HepG2 (cell line): Measurements from ENCODE around the gene COL26A1. TPM values are rescaled to one million over a fixed set of nuclear protein-coding genes. Genes with fewer than 3 reads are reported as not detected.
A peak's percentile ranks its signal among the peaks of the same experiment; 100 is the strongest.

Source experiments
- BCL6 ChIP-seq: IDR thresholded peaks from 2 replicates; pipeline ENCODE4 v1.6.1; 2016; ENCODE audit warnings: missing genetic modification reagents, missing compliant biosample characterization
- GABPA ChIP-seq, 2 experiments: IDR thresholded peaks; 2 replicates each; pipeline ENCODE4 v1.6.1; 2011 to 2016; ENCODE audit warnings: low read depth in 2 of 2, low read length in 1 of 2, missing biosample characterization in 1 of 2, missing genetic modification characterization in 1 of 2
- GABPB1 ChIP-seq: IDR thresholded peaks from 2 replicates; pipeline ENCODE4 v1.6.1; 2016; ENCODE audit warnings: mild to moderate bottlenecking, missing genetic modification reagents, moderate library complexity, missing compliant biosample characterization
- KLF13 ChIP-seq: sonication (generic); formaldehyde crosslinking; IDR thresholded peaks from 2 replicates; pipeline ENCODE4 v1.4.0; 2020; ENCODE audit warnings: mild to moderate bottlenecking, missing genetic modification reagents
- LCORL ChIP-seq, 2 experiments: fragments of 450-650 bp in 1 of 2; sonication (generic) in 1 of 2; formaldehyde crosslinking in 1 of 2; IDR thresholded peaks; 2 replicates each; pipeline versions ENCODE4 v1.5.0 to v1.6.1; 2017 to 2020; ENCODE audit warnings: antibody characterized with exemption in 1 of 2, missing genetic modification reagents in 1 of 2
- MEIS1 ChIP-seq: sonication (generic); formaldehyde crosslinking; IDR thresholded peaks from 2 replicates; pipeline ENCODE4 v1.9.0; 2021; ENCODE audit warnings: mild to moderate bottlenecking, missing genetic modification reagents, moderate library complexity, borderline replicate concordance
- MLLT10 ChIP-seq: sonication (generic); formaldehyde crosslinking; IDR thresholded peaks from 2 replicates; pipeline ENCODE4 v1.4.0; 2020; ENCODE audit warnings: missing genetic modification reagents
- PCBP2 ChIP-seq: fragments of 200-400 bp; formaldehyde crosslinking; optimal IDR thresholded peaks from 2 replicates; pipeline ENCODE3; 2018; ENCODE audit warnings: low read length, low read depth; ENCODE audit not compliant: poor library complexity, severe bottlenecking
- TCF7L2 ChIP-seq: IDR thresholded peaks from 2 replicates; pipeline ENCODE4 v1.6.1; 2011; ENCODE audit warnings: mild to moderate bottlenecking, low read depth, low read length, moderate library complexity
- ZFP37 ChIP-seq: sonication (generic); formaldehyde crosslinking; IDR thresholded peaks from 2 replicates; pipeline ENCODE4 v1.4.0; 2020; ENCODE audit warnings: missing genetic modification reagents, borderline replicate concordance
- ZNF207 ChIP-seq: fragments of 450-650 bp; IDR thresholded peaks from 2 replicates; pipeline ENCODE4 v1.6.1; 2016; ENCODE audit warnings: antibody characterized with exemption, borderline replicate concordance
- ZNF292 ChIP-seq: sonication (generic); formaldehyde crosslinking; IDR thresholded peaks from 2 replicates; pipeline ENCODE4 v1.8.1; 2022; ENCODE audit warnings: mild to moderate bottlenecking, low read depth, missing genetic modification reagents, borderline replicate concordance
- ZNF382 ChIP-seq: sonication (generic); formaldehyde crosslinking; IDR thresholded peaks from 2 replicates; pipeline ENCODE4 v1.5.0; 2020; ENCODE audit warnings: missing genetic modification reagents, mild to moderate bottlenecking, borderline replicate concordance
- ZNF562 ChIP-seq: sonication (generic); formaldehyde crosslinking; IDR thresholded peaks from 2 replicates; pipeline ENCODE4 v1.8.0; 2022; ENCODE audit warnings: missing genetic modification reagents, borderline replicate concordance
- polyA plus RNA-seq, 8 experiments: library from polyadenylated mRNA; depleted of rRNA in 3 of 8; stranded (reverse) in 7 of 8; unstranded in 1 of 8; fragments of >200 nt; fragmentation: Illumina TruSeq in 4 of 8; extraction: Trizol in 4 of 8; gene quantifications; 2 replicates each; pipeline versions ENCODE4 v1.2.1 to v1.2.3, GENCODE V29; 2011 to 2016; ENCODE audit warnings: low read depth in 4 of 8, missing spikeins in 1 of 8, mixed read lengths in 1 of 8; ENCODE audit not compliant: insufficient read depth in 1 of 8
- total RNA-seq, 5 experiments: library from RNA; depleted of rRNA; stranded (reverse); fragments of >200 nt; fragmentation: Illumina TruSeq; extraction: Trizol; gene quantifications; 2 replicates each; pipeline ENCODE4 v1.2.3, GENCODE V29; 2016; ENCODE audit warnings: low read depth in 1 of 5
- TF ChIP-seq, protein P1 (sequence below): IDR thresholded peaks from 2 replicates; pipeline ENCODE4 v1.6.1; 2016; ENCODE audit warnings: mild to moderate bottlenecking
- TF ChIP-seq, protein P2 (sequence below): sonication (generic); formaldehyde crosslinking; IDR thresholded peaks from 2 replicates; pipeline ENCODE4 v1.4.0; 2020; ENCODE audit warnings: mild to moderate bottlenecking, missing genetic modification reagents
- TF ChIP-seq, protein P3 (sequence below): sonication (generic); formaldehyde crosslinking; IDR thresholded peaks from 2 replicates; pipeline ENCODE4 v1.9.0; 2022; ENCODE audit warnings: missing genetic modification reagents, mild to moderate bottlenecking, borderline replicate concordance

COL26A1 gene
- total and polyA plus RNA-seq, 2 of the 13 experiments (the other 11 are each of a cell fraction or from before 2014, with no cell fraction given) = 7.8 to 9.2 TPM

DNA sequence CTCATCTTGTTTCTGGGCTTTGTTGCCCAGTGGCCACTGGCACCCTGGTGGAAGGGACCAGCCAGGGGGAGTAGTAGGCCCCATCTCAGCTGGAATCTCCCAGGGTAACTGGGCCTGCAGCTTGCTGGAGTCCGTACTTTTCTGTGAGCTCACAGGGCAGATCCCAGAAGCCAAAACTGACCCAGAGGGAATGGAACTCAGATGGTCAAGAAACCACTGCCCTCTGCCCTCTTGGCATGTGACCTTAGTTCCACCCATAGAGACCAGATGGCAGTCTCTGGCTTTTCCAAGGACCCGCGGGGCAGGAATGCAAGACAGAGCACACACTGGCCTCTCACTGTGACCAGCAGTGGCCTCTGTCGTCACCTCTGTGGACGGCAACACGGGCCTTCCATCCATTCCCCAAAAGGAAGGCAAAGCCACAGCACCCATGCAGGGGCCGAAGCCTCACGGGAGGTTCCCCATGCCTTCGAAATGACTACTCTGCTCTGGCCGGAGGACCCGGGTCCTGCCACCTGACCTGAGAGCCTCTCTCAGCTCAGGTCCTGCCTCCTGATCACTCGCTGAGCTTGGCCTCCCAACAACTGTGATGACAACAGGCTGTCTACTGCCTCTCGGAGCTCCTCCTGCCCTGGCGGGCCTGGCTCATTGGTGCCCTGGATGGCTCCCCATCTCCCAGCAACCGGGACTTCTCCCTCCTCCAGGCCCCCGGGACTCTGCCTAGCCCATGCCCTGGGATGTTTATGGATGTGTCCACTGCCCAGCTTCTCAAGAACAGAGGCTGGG is 236.5 kb downstream of the COL26A1 start (continued):
- TF ChIP-seq, protein P1, sequence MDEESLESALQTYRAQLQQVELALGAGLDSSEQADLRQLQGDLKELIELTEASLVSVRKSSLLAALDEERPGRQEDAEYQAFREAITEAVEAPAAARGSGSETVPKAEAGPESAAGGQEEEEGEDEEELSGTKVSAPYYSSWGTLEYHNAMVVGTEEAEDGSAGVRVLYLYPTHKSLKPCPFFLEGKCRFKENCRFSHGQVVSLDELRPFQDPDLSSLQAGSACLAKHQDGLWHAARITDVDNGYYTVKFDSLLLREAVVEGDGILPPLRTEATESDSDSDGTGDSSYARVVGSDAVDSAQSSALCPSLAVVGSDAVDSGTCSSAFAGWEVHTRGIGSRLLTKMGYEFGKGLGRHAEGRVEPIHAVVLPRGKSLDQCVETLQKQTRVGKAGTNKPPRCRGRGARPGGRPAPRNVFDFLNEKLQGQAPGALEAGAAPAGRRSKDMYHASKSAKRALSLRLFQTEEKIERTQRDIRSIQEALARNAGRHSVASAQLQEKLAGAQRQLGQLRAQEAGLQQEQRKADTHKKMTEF (CRISPR knock-in tag) = no peak
- TF ChIP-seq ZNF292 (CRISPR knock-in tag) = no peak
- TF ChIP-seq ZNF562 = no peak
- TF ChIP-seq, protein P2, sequence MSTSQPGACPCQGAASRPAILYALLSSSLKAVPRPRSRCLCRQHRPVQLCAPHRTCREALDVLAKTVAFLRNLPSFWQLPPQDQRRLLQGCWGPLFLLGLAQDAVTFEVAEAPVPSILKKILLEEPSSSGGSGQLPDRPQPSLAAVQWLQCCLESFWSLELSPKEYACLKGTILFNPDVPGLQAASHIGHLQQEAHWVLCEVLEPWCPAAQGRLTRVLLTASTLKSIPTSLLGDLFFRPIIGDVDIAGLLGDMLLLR (CRISPR knock-in tag) = no peak
- 0 out of 2 replicates have a peak, but pooled peaks have one; percentile 58 for TF ChIP-seq KLF13 (CRISPR knock-in tag)
- no peak for TF ChIP-seq PCBP2
- TF ChIP-seq LCORL (IDR thresholded peaks at IDR 0.05) = no peak
- TF ChIP-seq LCORL (CRISPR knock-in tag; IDR thresholded peaks at IDR 0.05) = 0 out of 2 replicates have a peak, but pooled peaks have one; percentile 4
- no peak for TF ChIP-seq MEIS1 (CRISPR knock-in tag)
- no peak for TF ChIP-seq GABPA (IDR thresholded peaks at IDR 0.05; ENCODE audit: low read depth, low read length)
- no peak for TF ChIP-seq GABPA (CRISPR knock-in tag; IDR thresholded peaks at IDR 0.05; ENCODE audit: low read depth)
- TF ChIP-seq GABPB1 (CRISPR knock-in tag) = no peak; the same call in 1 of the 2 replicates
- TF ChIP-seq ZNF207 = no peak
- no peak for TF ChIP-seq TCF7L2
- no peak for TF ChIP-seq BCL6 (CRISPR knock-in tag)
- no peak for TF ChIP-seq ZNF382
- no peak for TF ChIP-seq ZFP37 (CRISPR knock-in tag)
- no peak for TF ChIP-seq MLLT10 (CRISPR knock-in tag)
- TF ChIP-seq, protein P3, sequence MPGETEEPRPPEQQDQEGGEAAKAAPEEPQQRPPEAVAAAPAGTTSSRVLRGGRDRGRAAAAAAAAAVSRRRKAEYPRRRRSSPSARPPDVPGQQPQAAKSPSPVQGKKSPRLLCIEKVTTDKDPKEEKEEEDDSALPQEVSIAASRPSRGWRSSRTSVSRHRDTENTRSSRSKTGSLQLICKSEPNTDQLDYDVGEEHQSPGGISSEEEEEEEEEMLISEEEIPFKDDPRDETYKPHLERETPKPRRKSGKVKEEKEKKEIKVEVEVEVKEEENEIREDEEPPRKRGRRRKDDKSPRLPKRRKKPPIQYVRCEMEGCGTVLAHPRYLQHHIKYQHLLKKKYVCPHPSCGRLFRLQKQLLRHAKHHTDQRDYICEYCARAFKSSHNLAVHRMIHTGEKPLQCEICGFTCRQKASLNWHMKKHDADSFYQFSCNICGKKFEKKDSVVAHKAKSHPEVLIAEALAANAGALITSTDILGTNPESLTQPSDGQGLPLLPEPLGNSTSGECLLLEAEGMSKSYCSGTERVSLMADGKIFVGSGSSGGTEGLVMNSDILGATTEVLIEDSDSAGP (CRISPR knock-in tag) = peak; percentile 8; the same call in 1 of the 2 replicates
